Measurements from ENCODE around the gene RAB7B.

The RAB7B gene

GRCh38 chr1:205976708-205977401 lies 26.3 kb downstream of the RAB7B start:
- Histone ChIP-seq H2BK12ac (ENCODE audit: low read length) (no peak overlapping the region), H2AFZ (ENCODE audit: low read length) (peak overlapping the region; percentile 70), H4K91ac (ENCODE audit: low read depth, low read length, poor library complexity) (no peak overlapping the region), H4K8ac (ENCODE audit: low read depth, low read length) (no peak overlapping the region), H2AK5ac (ENCODE audit: low read depth, low read length) (peak overlapping the region; percentile 36), H3K36me3 (replicated peaks in 1 of 2; ENCODE audit: control insufficient read depth in 2 of 2, insufficient read depth in 2 of 2, low read length in 2 of 2) (peaks cover 0 to 5% of the 10 kb centered on the region in 2 donors), H2BK120ac (ENCODE audit: low read depth, low read length) (no peak overlapping the region), H3K4me2 (ENCODE audit: insufficient read depth, low read length, poor library complexity, severe bottlenecking) (no peak overlapping the region), H2BK15ac (ENCODE audit: low read length) (no peak overlapping the region), H3K4me3 (ENCODE audit: low read length in 2 of 2) (no peak overlapping the region), H3K14ac (ENCODE audit: low read length) (peak overlapping the region; percentile 86), H3K27me3 (ENCODE audit: control insufficient read depth in 3 of 3, insufficient read depth in 3 of 3, low read depth in 1 of 3, low read length in 3 of 3) (peaks cover 0 to 4% (median 0%) of the 10 kb centered on the region in 3 experiments), H3K23ac (ENCODE audit: low read depth, low read length, poor library complexity) (peak overlapping the region; percentile 26), H3K79me1 (ENCODE audit: low read depth, low read length) (peaks cover 7% of the 10 kb centered on the region), H3K9me3 (replicated peaks in 1 of 2; ENCODE audit: control insufficient read depth in 2 of 2, insufficient read depth in 1 of 2, low read depth in 1 of 2, low read length in 2 of 2) (peaks cover 0 to 18% of the 10 kb centered on the region in 2 donors), H3K9ac (ENCODE audit: low read depth, low read length, poor library complexity) (no peak overlapping the region), H3K4me1 (ENCODE audit: control insufficient read depth in 2 of 2, insufficient read depth in 1 of 2, low read depth in 1 of 2, low read length in 2 of 2) (peaks cover 9 to 17% of the 10 kb centered on the region in 2 donors), H2BK5ac (ENCODE audit: low read length) (no peak overlapping the region), H3K18ac (ENCODE audit: low read length) (peak overlapping the region; percentile 15), H3K27ac (replicated peaks; ENCODE audit: low read length) (no peak overlapping the region), H3K4ac (ENCODE audit: low read length) (no peak overlapping the region)
- DNase-seq (ENCODE audit: low spot score): no peak
- no CpG with 5 or more reads among the region's 8 CpGs for WGBS, 2 donors (ENCODE audit: extremely low coverage in 2 of 2, insufficient read length in 2 of 2, insufficient replicate concordance in 1 of 2)

GRCh38 chr1:205976036-205976435 lies 27.2 kb downstream of the RAB7B start:
- Histone ChIP-seq H3K4me1 (ENCODE audit: control insufficient read depth in 2 of 2, insufficient read depth in 1 of 2, low read depth in 1 of 2, low read length in 2 of 2) (peaks cover 9 to 17% of the 10 kb centered on the region in 2 donors), H4K8ac (ENCODE audit: low read depth, low read length) (no peak overlapping the region), H3K79me1 (ENCODE audit: low read depth, low read length) (peaks cover 7% of the 10 kb centered on the region), H3K14ac (ENCODE audit: low read length) (peak overlapping the region; percentile 72), H4K91ac (ENCODE audit: low read depth, low read length, poor library complexity) (no peak overlapping the region), H3K9ac (ENCODE audit: low read depth, low read length, poor library complexity) (no peak overlapping the region), H3K27ac (replicated peaks; ENCODE audit: low read length) (no peak overlapping the region), H2BK120ac (ENCODE audit: low read depth, low read length) (no peak overlapping the region), H3K27me3 (ENCODE audit: control insufficient read depth in 3 of 3, insufficient read depth in 3 of 3, low read depth in 1 of 3, low read length in 3 of 3) (peaks cover 0 to 4% (median 0%) of the 10 kb centered on the region in 3 experiments), H3K9me3 (replicated peaks in 1 of 2; ENCODE audit: control insufficient read depth in 2 of 2, insufficient read depth in 1 of 2, low read depth in 1 of 2, low read length in 2 of 2) (peaks cover 0 to 18% of the 10 kb centered on the region in 2 donors), H2BK12ac (ENCODE audit: low read length) (no peak overlapping the region), H2BK15ac (ENCODE audit: low read length) (peak overlapping the region; percentile 64), H3K18ac (ENCODE audit: low read length) (peak overlapping the region; percentile 45), H3K23ac (ENCODE audit: low read depth, low read length, poor library complexity) (no peak overlapping the region), H3K4me2 (ENCODE audit: insufficient read depth, low read length, poor library complexity, severe bottlenecking) (no peak overlapping the region), H3K36me3 (replicated peaks in 1 of 2; ENCODE audit: control insufficient read depth in 2 of 2, insufficient read depth in 2 of 2, low read length in 2 of 2) (peaks cover 0 to 5% of the 10 kb centered on the region in 2 donors), H2AFZ (ENCODE audit: low read length) (no peak overlapping the region), H2BK5ac (ENCODE audit: low read length) (no peak overlapping the region), H3K4me3 (ENCODE audit: low read length in 2 of 2) (no peak overlapping the region), H3K4ac (ENCODE audit: low read length) (no peak overlapping the region), H2AK5ac (ENCODE audit: low read depth, low read length) (peak overlapping the region; percentile 51)
- no peak for DNase-seq (ENCODE audit: low spot score)
- WGBS, 2 donors (ENCODE audit: extremely low coverage in 2 of 2, insufficient read length in 2 of 2, insufficient replicate concordance in 1 of 2): no CpG with 5 or more reads among the region's 4 CpGs

GRCh38 chr1:205975387-205975998 lies 27.7 kb downstream of the RAB7B start:
- Histone ChIP-seq H2BK5ac (ENCODE audit: low read length) (no peak overlapping the region), H3K27me3 (ENCODE audit: control insufficient read depth in 3 of 3, insufficient read depth in 3 of 3, low read depth in 1 of 3, low read length in 3 of 3) (peaks cover 0 to 4% (median 0%) of the 10 kb centered on the region in 3 experiments), H3K18ac (ENCODE audit: low read length) (peak overlapping the region; percentile 67), H3K4me2 (ENCODE audit: insufficient read depth, low read length, poor library complexity, severe bottlenecking) (no peak overlapping the region), H2BK15ac (ENCODE audit: low read length) (peak overlapping the region; percentile 64), H3K27ac (replicated peaks; ENCODE audit: low read length) (no peak overlapping the region), H4K91ac (ENCODE audit: low read depth, low read length, poor library complexity) (no peak overlapping the region), H3K4me1 (ENCODE audit: control insufficient read depth in 2 of 2, insufficient read depth in 1 of 2, low read depth in 1 of 2, low read length in 2 of 2) (peaks cover 9 to 17% of the 10 kb centered on the region in 2 donors), H2AK5ac (ENCODE audit: low read depth, low read length) (peak overlapping the region; percentile 51), H3K23ac (ENCODE audit: low read depth, low read length, poor library complexity) (peak overlapping the region; percentile 29), H3K36me3 (replicated peaks in 1 of 2; ENCODE audit: control insufficient read depth in 2 of 2, insufficient read depth in 2 of 2, low read length in 2 of 2) (peaks cover 0 to 5% of the 10 kb centered on the region in 2 donors), H3K4ac (ENCODE audit: low read length) (no peak overlapping the region), H2AFZ (ENCODE audit: low read length) (no peak overlapping the region), H3K14ac (ENCODE audit: low read length) (peak overlapping the region; percentile 76), H3K9ac (ENCODE audit: low read depth, low read length, poor library complexity) (peak overlapping the region; percentile 7), H3K9me3 (replicated peaks in 1 of 2; ENCODE audit: control insufficient read depth in 2 of 2, insufficient read depth in 1 of 2, low read depth in 1 of 2, low read length in 2 of 2) (peaks cover 0 to 18% of the 10 kb centered on the region in 2 donors), H3K4me3 (ENCODE audit: low read length in 2 of 2) (peak overlapping the region in 1 of 2 donors; percentile 41), H3K79me1 (ENCODE audit: low read depth, low read length) (peaks cover 7% of the 10 kb centered on the region), H2BK12ac (ENCODE audit: low read length) (no peak overlapping the region), H2BK120ac (ENCODE audit: low read depth, low read length) (no peak overlapping the region), H4K8ac (ENCODE audit: low read depth, low read length) (no peak overlapping the region)
- 100% methylated on average over 1 of the region's 15 CpGs; no CpG with 5 or more reads in 1 of the 2 donors for WGBS, 2 donors (ENCODE audit: extremely low coverage in 2 of 2, insufficient read length in 2 of 2, insufficient replicate concordance in 1 of 2)
- no peak for DNase-seq (ENCODE audit: low spot score)

GRCh38 chr1:205974712-205975111 lies 28.5 kb downstream of the RAB7B start:
- H3K23ac ChIP-seq (ENCODE audit: low read depth, low read length, poor library complexity): no peak overlapping the region
- peak overlapping the region in 1 of 2 donors; percentile 59 for H3K4me3 ChIP-seq (ENCODE audit: low read length in 2 of 2)
- no peak overlapping the region for H3K9ac ChIP-seq (ENCODE audit: low read depth, low read length, poor library complexity)
- peaks cover 0 to 5% of the 10 kb centered on the region in 2 donors for H3K36me3 ChIP-seq (replicated peaks in 1 of 2; ENCODE audit: control insufficient read depth in 2 of 2, insufficient read depth in 2 of 2, low read length in 2 of 2)
- H3K4ac ChIP-seq (ENCODE audit: low read length): no peak overlapping the region
- H3K4me2 ChIP-seq (ENCODE audit: insufficient read depth, low read length, poor library complexity, severe bottlenecking): no peak overlapping the region
- no peak overlapping the region for H2BK12ac ChIP-seq (ENCODE audit: low read length)
- no peak for DNase-seq (ENCODE audit: low spot score)
- no peak overlapping the region for H2BK120ac ChIP-seq (ENCODE audit: low read depth, low read length)
- H2BK15ac ChIP-seq (ENCODE audit: low read length): no peak overlapping the region
- no peak overlapping the region for H2AFZ ChIP-seq (ENCODE audit: low read length)
- H3K18ac ChIP-seq (ENCODE audit: low read length): no peak overlapping the region
- 100% methylated on average over 1 to 3 of the region's 3 CpGs for WGBS, 2 donors (ENCODE audit: extremely low coverage in 2 of 2, insufficient read length in 2 of 2, insufficient replicate concordance in 1 of 2)
- H4K8ac ChIP-seq (ENCODE audit: low read depth, low read length): peak overlapping the region; percentile 78
- H2AK5ac ChIP-seq (ENCODE audit: low read depth, low read length): no peak overlapping the region
- H3K9me3 ChIP-seq (replicated peaks in 1 of 2; ENCODE audit: control insufficient read depth in 2 of 2, insufficient read depth in 1 of 2, low read depth in 1 of 2, low read length in 2 of 2): peaks cover 0 to 18% of the 10 kb centered on the region in 2 donors
- H2BK5ac ChIP-seq (ENCODE audit: low read length): no peak overlapping the region
- peak overlapping the region; percentile 35 for H4K91ac ChIP-seq (ENCODE audit: low read depth, low read length, poor library complexity)
- peaks cover 0 to 4% (median 0%) of the 10 kb centered on the region in 3 experiments for H3K27me3 ChIP-seq (ENCODE audit: control insufficient read depth in 3 of 3, insufficient read depth in 3 of 3, low read depth in 1 of 3, low read length in 3 of 3)
- no peak overlapping the region for H3K14ac ChIP-seq (ENCODE audit: low read length)
- H3K4me1 ChIP-seq (ENCODE audit: control insufficient read depth in 2 of 2, insufficient read depth in 1 of 2, low read depth in 1 of 2, low read length in 2 of 2): peaks cover 9 to 17% of the 10 kb centered on the region in 2 donors
- no peak overlapping the region for H3K27ac ChIP-seq (replicated peaks; ENCODE audit: low read length)
- peaks cover 7% of the 10 kb centered on the region for H3K79me1 ChIP-seq (ENCODE audit: low read depth, low read length)

Measured in neuronal stem cell (in vitro differentiated cells).